Dendritic cell treated with granulocyte-macrophage colony-stimulating factor and Interleukin-4, amounts not matched to agents 40 ng/mL and 50 ng/mL, for 4 days (primary cell): ENCODE measurements around the gene POM121L12.

ENCODE experiments used
- H3K27ac Mint-ChIP-seq: one replicate; pipeline ENCODE4 v1.8.0; 2022; ENCODE audit warnings: mild to moderate bottlenecking, mixed read lengths
- H3K27me3 Mint-ChIP-seq: one replicate; pipeline ENCODE4 v1.8.0; 2022; ENCODE audit warnings: mild to moderate bottlenecking, mixed read lengths
- H3K36me3 Mint-ChIP-seq: one replicate; pipeline ENCODE4 v1.8.0; 2022; ENCODE audit warnings: low read depth, mixed read lengths
- H3K4me1 Mint-ChIP-seq: one replicate; pipeline ENCODE4 v1.8.0; 2022; ENCODE audit warnings: low read depth, mixed read lengths
- H3K4me3 Mint-ChIP-seq: one replicate; pipeline ENCODE4 v1.8.0; 2022; ENCODE audit warnings: mild to moderate bottlenecking, moderate library complexity, mixed read lengths
- H3K9me3 Mint-ChIP-seq: one replicate; pipeline ENCODE4 v1.8.0; 2022; ENCODE audit warnings: mixed read lengths
- intact Hi-C: fragments of 100-400 bp; cut with micrococcal nuclease; formaldehyde crosslinking; loops from one replicate; pipeline ENCODE4 v1.15.0; 2022

Gene POM121L12

GRCh38 chr7:53035499-53036412, at the start of gene POM121L12:
POM121L12 (plus strand) TSS chr7:53035633; CDS start chr7:53035672, 39 bp downstream.
- no peak within 1 kb of the TSS for H3K27ac Mint-ChIP-seq
- H3K9me3 Mint-ChIP-seq, result peaks cover 60% of the 10 kb centered on the region
- intact Hi-C loops, result no loop called here
- H3K4me1 Mint-ChIP-seq, result no peaks in the 10 kb centered on the region
- H3K36me3 Mint-ChIP-seq, result no peaks in the 10 kb centered on the region
- no peaks in the 10 kb centered on the region for H3K27me3 Mint-ChIP-seq
- H3K4me3 Mint-ChIP-seq, result no peak within 1 kb of the TSS

DNA sequence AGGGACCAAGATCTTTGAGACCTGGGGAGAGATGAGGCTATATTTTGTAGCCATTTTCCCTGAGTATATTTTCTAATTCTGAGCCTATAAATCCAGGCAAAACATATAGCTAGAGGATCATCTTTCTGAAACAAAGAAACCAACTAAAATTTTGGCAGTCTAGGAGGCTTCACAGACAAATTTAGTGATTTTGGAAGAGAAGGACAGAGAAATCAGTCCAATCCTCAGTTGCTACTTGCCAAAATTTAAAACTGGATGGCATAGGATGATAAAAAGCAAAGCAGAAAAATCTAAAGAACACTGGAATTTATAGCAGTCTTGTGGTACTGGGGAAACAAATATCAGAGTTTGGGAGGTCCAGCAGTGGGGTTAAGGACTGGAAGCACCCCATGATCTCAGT, 43.4 kb upstream of the POM121L12 start:
- H3K27me3 Mint-ChIP-seq, result no peaks in the 10 kb centered on the region
- H3K4me1 Mint-ChIP-seq, result no peaks in the 10 kb centered on the region
- H3K36me3 Mint-ChIP-seq, result no peaks in the 10 kb centered on the region
- no peak overlapping the region for H3K27ac Mint-ChIP-seq
- H3K9me3 Mint-ChIP-seq, result peaks cover 49% of the 10 kb centered on the region
- intact Hi-C loops, result no loop called here
- H3K4me3 Mint-ChIP-seq, result no peak overlapping the region

- intact Hi-C loops, result no loop called here
- no peak overlapping the region for H3K4me3 Mint-ChIP-seq
- no peak overlapping the region for H3K27ac Mint-ChIP-seq
- no peaks in the 10 kb centered on the region for H3K27me3 Mint-ChIP-seq
- H3K4me1 Mint-ChIP-seq, result no peaks in the 10 kb centered on the region
- H3K9me3 Mint-ChIP-seq, result peaks cover 43% of the 10 kb centered on the region
- no peaks in the 10 kb centered on the region for H3K36me3 Mint-ChIP-seq
Observed at GRCh38 chr7:52992479-52993162, 42.8 kb upstream of the POM121L12 start.

GRCh38 chr7:52995676-52996075, 39.8 kb upstream of the POM121L12 start:
- H3K36me3 Mint-ChIP-seq, result no peaks in the 10 kb centered on the region
- no peak overlapping the region for H3K27ac Mint-ChIP-seq

DNA sequence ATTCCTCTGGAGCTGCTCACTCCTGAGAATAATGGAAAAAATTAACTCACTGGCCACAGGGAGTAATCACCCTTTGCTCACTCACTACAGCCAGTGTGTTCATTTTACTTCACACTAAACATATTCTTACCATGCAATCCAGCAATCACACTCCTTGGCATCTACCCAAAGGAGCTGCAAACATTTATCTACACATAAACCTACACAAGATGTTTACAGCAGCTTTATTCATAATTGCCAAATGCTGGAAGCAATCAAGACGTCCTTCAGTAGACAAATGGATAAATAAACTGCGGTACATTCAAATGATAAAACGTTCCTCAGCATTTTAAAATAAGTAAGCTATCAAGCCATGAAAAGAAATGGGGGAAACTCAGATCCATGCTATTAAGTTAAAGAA, 34.2 kb upstream of the POM121L12 start:
- Mint-ChIP-seq H3K4me1 (no peaks in the 10 kb centered on the region), H3K9me3 (peaks cover 40% of the 10 kb centered on the region), H3K27me3 (no peaks in the 10 kb centered on the region), H3K36me3 (no peaks in the 10 kb centered on the region), H3K4me3 (no peak overlapping the region), H3K27ac (no peak overlapping the region)
- intact Hi-C loops, result no loop called here

More at GRCh38 chr7:52995676-52996075, 39.8 kb upstream of the POM121L12 start:
- H3K4me3 Mint-ChIP-seq, result no peak overlapping the region
- no peaks in the 10 kb centered on the region for H3K27me3 Mint-ChIP-seq
- peaks cover 34% of the 10 kb centered on the region for H3K9me3 Mint-ChIP-seq
- intact Hi-C loops, result no loop called here
- no peaks in the 10 kb centered on the region for H3K4me1 Mint-ChIP-seq

- Mint-ChIP-seq H3K4me3 (no peak overlapping the region), H3K36me3 (no peaks in the 10 kb centered on the region), H3K27me3 (no peaks in the 10 kb centered on the region), H3K9me3 (peaks cover 48% of the 10 kb centered on the region), H3K4me1 (no peaks in the 10 kb centered on the region), H3K27ac (no peak overlapping the region)
- intact Hi-C loops, result no loop called here
Observed at GRCh38 chr7:53002389-53002788, 33.0 kb upstream of the POM121L12 start.

- no peaks in the 10 kb centered on the region for H3K4me1 Mint-ChIP-seq
- H3K27me3 Mint-ChIP-seq, result no peaks in the 10 kb centered on the region
- no peak overlapping the region for H3K4me3 Mint-ChIP-seq
- intact Hi-C loops, result no loop called here
- H3K36me3 Mint-ChIP-seq, result no peaks in the 10 kb centered on the region
- H3K27ac Mint-ChIP-seq, result no peak overlapping the region
- H3K9me3 Mint-ChIP-seq, result peaks cover 63% of the 10 kb centered on the region
Observed at GRCh38 chr7:53003653-53004445, 31.6 kb upstream of the POM121L12 start.

GRCh38 chr7:53013925-53014324, 21.5 kb upstream of the POM121L12 start:
- Mint-ChIP-seq H3K9me3 (peaks cover 51% of the 10 kb centered on the region), H3K27ac (no peak overlapping the region), H3K27me3 (no peaks in the 10 kb centered on the region), H3K36me3 (no peaks in the 10 kb centered on the region), H3K4me1 (no peaks in the 10 kb centered on the region), H3K4me3 (no peak overlapping the region)
- intact Hi-C loops, result no loop called here

GRCh38 chr7:53015463-53015862, 20.0 kb upstream of the POM121L12 start:
- no peaks in the 10 kb centered on the region for H3K36me3 Mint-ChIP-seq
- H3K4me3 Mint-ChIP-seq, result no peak overlapping the region
- intact Hi-C loops, result no loop called here
- no peaks in the 10 kb centered on the region for H3K4me1 Mint-ChIP-seq
- peaks cover 51% of the 10 kb centered on the region for H3K9me3 Mint-ChIP-seq
- no peak overlapping the region for H3K27ac Mint-ChIP-seq
- H3K27me3 Mint-ChIP-seq, result no peaks in the 10 kb centered on the region

DNA sequence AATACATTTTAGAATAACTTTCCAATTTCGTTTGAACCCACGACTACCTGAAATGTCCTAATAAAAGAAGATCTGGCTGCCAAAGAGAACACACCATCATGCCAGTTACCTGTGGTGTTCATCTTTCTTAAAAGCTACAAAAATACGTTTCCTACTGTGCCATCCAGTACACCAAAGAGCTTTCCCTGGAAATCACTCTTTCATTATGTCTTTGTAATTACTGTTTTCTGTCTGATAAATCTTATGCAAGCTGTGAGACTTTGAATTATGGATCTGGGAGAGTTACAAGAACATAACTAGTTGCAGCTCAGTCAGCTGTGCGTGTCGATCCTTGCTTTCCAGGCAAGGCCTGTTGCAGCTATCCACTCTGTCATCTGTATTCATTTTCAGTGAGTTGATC, 12.5 kb upstream of the POM121L12 start:
- Mint-ChIP-seq H3K36me3 (no peaks in the 10 kb centered on the region), H3K4me1 (no peaks in the 10 kb centered on the region), H3K9me3 (peaks cover 10% of the 10 kb centered on the region), H3K4me3 (no peak overlapping the region), H3K27me3 (no peaks in the 10 kb centered on the region), H3K27ac (no peak overlapping the region)
- intact Hi-C loops, result no loop called here

- H3K9me3 Mint-ChIP-seq, result peaks cover 11% of the 10 kb centered on the region
- no peaks in the 10 kb centered on the region for H3K27me3 Mint-ChIP-seq
- no peaks in the 10 kb centered on the region for H3K4me1 Mint-ChIP-seq
- no peak overlapping the region for H3K27ac Mint-ChIP-seq
- no peak overlapping the region for H3K4me3 Mint-ChIP-seq
- H3K36me3 Mint-ChIP-seq, result no peaks in the 10 kb centered on the region
- intact Hi-C loops, result no loop called here
Observed at GRCh38 chr7:53048638-53049037, 13.2 kb downstream of the POM121L12 start.

DNA sequence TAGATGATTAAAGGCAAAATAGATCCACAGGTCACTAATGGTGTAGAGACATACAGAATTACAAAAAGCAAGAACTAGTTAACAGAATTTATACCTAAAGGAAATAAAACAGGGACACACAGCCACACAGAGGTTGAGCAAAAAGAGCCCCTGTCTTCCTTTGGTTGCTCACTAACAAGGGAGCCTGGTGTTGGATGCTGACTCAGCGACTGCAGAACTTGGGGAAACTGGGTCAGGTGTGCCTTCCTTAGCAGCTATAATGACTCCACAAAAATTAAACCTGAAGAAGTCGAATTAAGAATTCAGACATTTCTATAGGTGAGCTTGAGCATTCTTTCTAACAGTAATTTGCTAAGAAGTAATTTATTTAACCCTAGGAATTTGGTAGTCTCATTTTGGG, 15.0 kb downstream of the POM121L12 start:
- Mint-ChIP-seq H3K9me3 (peaks cover 11% of the 10 kb centered on the region), H3K36me3 (no peaks in the 10 kb centered on the region), H3K27ac (no peak overlapping the region), H3K27me3 (no peaks in the 10 kb centered on the region), H3K4me3 (no peak overlapping the region), H3K4me1 (no peaks in the 10 kb centered on the region)
- intact Hi-C loops, result no loop called here

GRCh38 chr7:53059591-53059990, 24.2 kb downstream of the POM121L12 start:
- H3K4me1 Mint-ChIP-seq, result no peaks in the 10 kb centered on the region
- intact Hi-C loops, result no loop called here
- no peak overlapping the region for H3K4me3 Mint-ChIP-seq
- H3K9me3 Mint-ChIP-seq, result peaks cover 50% of the 10 kb centered on the region
- H3K27me3 Mint-ChIP-seq, result no peaks in the 10 kb centered on the region
- no peaks in the 10 kb centered on the region for H3K36me3 Mint-ChIP-seq
- H3K27ac Mint-ChIP-seq, result no peak overlapping the region

GRCh38 chr7:53060066-53060465, 24.6 kb downstream of the POM121L12 start:
- H3K4me1 Mint-ChIP-seq, result no peaks in the 10 kb centered on the region
- H3K9me3 Mint-ChIP-seq, result peaks cover 50% of the 10 kb centered on the region
- H3K36me3 Mint-ChIP-seq, result no peaks in the 10 kb centered on the region
- no peaks in the 10 kb centered on the region for H3K27me3 Mint-ChIP-seq
- H3K27ac Mint-ChIP-seq, result no peak overlapping the region
- intact Hi-C loops, result no loop called here
- H3K4me3 Mint-ChIP-seq, result no peak overlapping the region
